Endometrial microvascular endothelial cells (primary cell): ENCODE results near the gene SLC9A7. TPM values are rescaled to one million over a fixed set of nuclear protein-coding genes. Genes with fewer than 3 reads are reported as not detected.

Experiments
- in situ Hi-C: cut with HindIII; loops from 2 replicates; pipeline ENCODE4 v1.10.0; 2017; ENCODE audit warnings: low sequenced_read_pairs, low pct_unique_long_range_greater_than_20kb; ENCODE audit errors: inconsistent ontology term
- total RNA-seq: library from RNA; depleted of rRNA; stranded (reverse); fragments of >200 nt; gene quantifications from one replicate; pipeline ENCODE4 v1.2.3, GENCODE V29; 2015; ENCODE audit errors: inconsistent ontology term

Gene SLC9A7
- total RNA-seq, 1 donor from 2014 or later, result 13.7 TPM

DNA sequence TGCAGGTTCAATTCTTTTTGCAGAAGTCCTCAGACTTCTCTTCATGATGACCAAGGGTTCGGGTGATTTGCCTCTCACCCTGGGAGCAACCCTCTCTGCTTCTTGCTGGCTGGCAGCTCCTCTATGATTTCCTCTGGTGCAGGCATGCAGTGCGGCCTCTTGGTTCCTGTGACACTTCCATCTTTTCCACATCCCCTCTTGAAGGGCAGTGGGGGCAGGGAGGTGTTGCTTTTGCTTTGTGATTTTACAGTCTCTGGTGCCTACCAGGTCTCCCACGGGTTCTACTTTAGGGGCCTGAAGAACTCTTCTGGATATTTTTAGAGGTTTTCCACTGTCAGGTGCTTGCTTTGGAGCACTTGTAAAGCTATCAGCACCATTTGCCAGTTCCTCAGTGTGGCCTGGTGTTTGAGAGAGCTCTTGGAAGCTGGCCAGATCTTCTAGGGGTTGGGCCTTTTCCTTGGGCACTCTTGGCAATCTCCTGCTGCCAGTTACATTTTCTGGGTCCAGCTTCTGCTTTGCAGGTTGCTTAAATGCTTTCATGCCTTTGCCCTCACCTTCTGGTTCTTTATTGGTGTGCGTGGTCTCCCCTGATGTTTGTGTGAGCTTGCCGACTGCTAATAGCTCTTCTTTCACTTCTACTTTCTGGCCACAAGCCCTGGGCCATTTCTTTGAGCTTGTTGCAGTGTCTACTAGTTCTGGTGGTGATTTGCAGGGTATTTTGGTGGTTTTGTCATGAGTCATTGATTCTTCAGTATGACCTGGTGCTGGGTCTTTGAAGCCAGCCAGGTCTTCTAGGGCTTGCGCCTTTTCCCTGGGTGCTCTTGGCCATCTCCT lies 196.9 kb downstream of the SLC9A7 start:
- in situ Hi-C loops, result no loop called here

DNA sequence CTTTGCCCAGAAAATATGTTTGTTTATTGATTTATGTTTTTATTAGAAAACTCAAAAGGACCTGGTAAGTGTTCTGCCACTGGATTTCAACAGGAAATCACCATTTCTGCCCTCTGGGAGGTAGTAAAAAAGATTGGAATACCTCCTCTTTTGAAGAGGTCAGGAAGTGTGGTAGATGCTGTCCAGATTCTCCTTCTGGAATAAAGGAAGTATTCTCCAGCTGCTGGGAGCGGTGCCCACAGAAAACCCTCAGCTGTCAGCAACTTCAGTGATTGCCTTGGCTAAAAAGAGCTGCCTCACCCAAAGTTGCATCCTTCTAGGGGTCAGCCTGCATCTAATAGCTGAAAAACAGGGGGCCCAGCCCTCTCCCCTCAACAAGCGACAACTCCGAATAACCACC lies 199.9 kb downstream of the SLC9A7 start:
- in situ Hi-C loops, result no loop called here

DNA sequence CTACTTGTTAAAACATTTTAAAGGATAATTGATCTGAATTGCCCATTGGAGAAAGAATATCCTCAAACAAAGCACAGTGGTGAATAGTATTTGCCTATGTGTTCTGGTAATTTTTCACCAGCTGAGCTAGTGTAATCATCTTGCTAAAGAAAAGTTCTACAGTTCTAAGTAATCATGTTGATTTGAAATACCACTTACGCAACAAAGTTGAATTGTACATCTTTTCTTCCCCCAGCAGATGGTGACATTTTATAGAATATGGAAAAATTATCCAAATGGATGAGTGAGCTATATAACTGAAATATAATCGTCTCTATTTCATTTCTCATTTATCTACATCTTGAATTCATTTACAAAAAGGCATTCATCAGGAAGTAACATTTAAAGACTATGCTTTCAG lies 204.0 kb downstream of the SLC9A7 start:
- in situ Hi-C loops, result no loop called here

DNA sequence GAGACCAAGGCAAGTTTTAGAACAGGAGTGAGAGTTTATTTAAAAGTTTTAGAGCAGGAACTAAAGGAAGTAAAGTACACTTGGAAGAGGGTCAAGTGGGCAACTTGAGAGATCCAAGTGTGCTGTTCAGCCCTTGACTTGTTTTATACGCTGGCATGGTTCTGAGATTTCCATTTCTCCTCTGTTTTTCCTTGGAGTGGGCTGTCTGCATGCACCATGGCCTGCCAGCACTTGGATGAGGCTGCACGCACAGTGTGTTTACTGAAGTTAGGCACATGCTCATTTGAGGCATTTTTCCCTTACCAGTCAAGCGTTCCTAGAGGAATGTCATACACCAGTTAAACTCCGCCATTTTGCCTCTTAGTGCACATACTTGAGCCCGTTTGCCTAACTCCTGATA lies 205.0 kb downstream of the SLC9A7 start:
- in situ Hi-C loops, result no loop called here

DNA sequence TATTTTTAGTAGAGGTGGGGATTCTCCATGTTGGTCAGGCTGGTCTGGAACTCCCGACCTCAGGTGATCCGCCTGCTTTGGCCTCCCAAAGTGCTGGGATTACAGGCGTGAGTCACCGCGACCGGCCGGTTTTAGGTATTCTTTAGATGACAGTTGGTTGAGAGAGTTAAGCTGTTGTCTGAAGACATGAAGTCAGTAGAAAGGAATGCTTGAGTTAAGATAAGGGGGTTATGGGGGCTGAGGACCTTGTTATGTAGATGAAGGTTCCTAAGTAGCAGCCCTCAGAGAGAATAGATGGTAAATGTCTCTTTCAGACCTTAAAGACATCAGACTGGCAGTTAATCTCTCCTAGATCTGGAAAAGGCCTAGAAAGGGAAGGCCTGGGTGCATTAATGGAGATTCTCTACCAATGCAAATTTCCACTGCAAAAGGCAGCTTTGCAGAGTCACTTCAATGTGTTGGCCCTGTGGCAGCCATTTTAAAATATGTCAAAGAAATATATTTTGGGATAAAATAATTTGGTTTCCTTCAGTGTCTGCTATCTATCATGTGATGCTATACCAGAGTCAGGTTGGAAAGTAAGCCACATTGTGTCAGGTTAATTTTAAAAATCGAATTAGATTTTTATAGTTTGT lies 207.3 kb downstream of the SLC9A7 start:
- in situ Hi-C loops, result no loop called here

DNA sequence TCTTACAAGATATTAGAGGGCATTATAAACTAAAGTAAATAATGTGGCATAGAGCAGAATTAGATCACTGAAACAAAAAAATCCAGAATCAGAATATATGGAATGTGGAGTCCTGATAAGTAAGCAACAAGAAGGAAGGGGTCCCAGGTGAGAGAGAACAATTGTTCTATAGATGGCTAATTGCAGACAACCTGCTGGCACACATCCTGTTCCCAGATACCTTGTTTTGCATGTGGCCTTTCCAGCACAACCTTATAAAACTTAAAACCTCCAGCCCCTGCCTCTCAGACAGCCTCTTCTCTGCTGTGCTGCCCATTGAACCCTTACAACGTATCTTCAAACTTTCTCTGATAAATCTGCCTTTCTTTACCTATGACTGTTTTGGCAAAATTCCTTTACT lies 209.0 kb downstream of the SLC9A7 start:
- in situ Hi-C loops, result no loop called here

Other genes with a start within 250 kb of the SLC9A7 start
- 1.2 TPM for gene ZNF674, start 213.7 kb downstream of the SLC9A7 start, total RNA-seq
- gene CHST7, start 185.4 kb downstream of the SLC9A7 start, total RNA-seq, result 10.7 TPM
- 31.5 TPM for gene RP2, start 77.9 kb upstream of the SLC9A7 start, total RNA-seq
- gene JADE3, start 153.3 kb upstream of the SLC9A7 start, total RNA-seq, result 9.7 TPM